Erythroblast (primary cell): ENCODE measurements around the gene BLID.

ENCODE experiments used
- GATA1 ChIP-seq: IDR thresholded peaks from 2 replicates; pipeline ENCODE4 v1.6.1; 2011; ENCODE audit warnings: low read depth, mild to moderate bottlenecking, control low read depth, low read length, moderate library complexity
- POLR2A ChIP-seq: IDR thresholded peaks from 2 replicates; pipeline ENCODE4 v1.6.1; 2011; ENCODE audit warnings: mild to moderate bottlenecking, low read length

DNA sequence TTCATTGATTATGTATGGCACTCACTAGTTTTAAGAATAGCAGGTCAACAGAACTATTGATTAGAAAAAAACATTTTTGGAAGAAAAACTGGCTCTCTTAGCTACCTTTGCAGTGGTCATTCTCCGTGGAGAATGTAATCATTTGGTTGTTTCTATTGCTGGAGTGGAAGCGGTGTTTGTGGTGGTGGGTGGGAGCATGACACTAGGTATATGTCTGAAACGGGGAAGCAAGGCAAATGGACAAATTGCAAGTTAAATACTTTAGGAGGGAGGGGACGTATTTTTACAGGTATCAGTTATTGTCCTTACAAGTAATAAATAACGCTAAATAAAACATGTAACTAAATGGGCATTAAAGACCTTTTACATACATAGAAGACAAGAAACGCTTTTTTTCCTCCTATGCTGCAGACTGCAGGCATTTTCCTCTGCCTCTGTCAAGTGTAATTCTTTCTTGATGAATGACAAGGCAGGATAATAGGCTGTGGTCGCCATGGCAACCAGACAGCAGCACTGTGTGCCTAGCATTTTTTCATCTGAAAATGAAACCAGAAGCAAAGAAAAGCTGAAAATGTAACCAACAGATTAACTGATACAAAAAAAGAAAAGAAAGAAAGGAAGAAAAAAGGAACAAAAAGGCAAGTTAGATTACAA lies 46.2 kb downstream of the BLID start:
- TF ChIP-seq POLR2A: no peak
- TF ChIP-seq GATA1: no peak
